ENCODE data around the gene TSPAN5. TPM values are rescaled to one million over a fixed set of nuclear protein-coding genes. Genes with fewer than 3 reads are reported as not detected.

TSPAN5 gene
- total and polyA plus RNA-seq, 9 of the 15 experiments (the other 6 are each of a cell fraction or from before 2014, with no cell fraction given) = 0.58 to 6.6 (median 0.73) TPM

DNA sequence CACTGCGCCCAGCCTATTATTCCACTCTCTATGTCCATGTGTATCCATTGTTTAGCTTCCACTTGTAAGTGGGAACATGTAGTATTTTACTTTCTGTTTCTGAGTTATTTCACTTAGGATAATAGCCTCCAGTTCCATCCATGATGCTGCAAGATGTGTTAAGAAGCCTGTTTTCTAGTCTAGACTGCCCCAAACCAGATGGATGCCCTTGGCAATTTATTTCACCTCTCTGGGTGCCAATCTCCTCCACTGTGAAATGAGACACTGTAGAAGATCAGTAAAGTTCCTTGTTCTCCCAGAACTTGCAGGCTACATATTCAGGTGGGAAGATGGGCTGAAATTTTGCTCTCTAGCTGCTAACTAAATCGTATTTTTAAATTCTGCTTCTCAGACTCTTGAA, 72.8 kb downstream of the TSPAN5 start (continued):
- TF ChIP-seq EZH2 (IDR thresholded peaks at IDR 0.05; ENCODE audit: borderline replicate concordance, low read depth, low read length) = no peak
- TF ChIP-seq POLR2B (IDR thresholded peaks at IDR 0.05; ENCODE audit: low read depth, partially characterized antibody) = no peak
- TF ChIP-seq JUND (IDR thresholded peaks at IDR 0.05; ENCODE audit: borderline replicate concordance, low read depth, low read length) = no peak
- TF ChIP-seq JUND (tag; IDR thresholded peaks at IDR 0.05; ENCODE audit: borderline replicate concordance, low read depth, low read length) = no peak
- TF ChIP-seq ZNF639 (CRISPR knock-in tag; conservative IDR thresholded peaks at IDR 0.05 in 1 of 2, IDR thresholded peaks at IDR 0.05 in 1 of 2) = no peak
- TF ChIP-seq, protein P1, sequence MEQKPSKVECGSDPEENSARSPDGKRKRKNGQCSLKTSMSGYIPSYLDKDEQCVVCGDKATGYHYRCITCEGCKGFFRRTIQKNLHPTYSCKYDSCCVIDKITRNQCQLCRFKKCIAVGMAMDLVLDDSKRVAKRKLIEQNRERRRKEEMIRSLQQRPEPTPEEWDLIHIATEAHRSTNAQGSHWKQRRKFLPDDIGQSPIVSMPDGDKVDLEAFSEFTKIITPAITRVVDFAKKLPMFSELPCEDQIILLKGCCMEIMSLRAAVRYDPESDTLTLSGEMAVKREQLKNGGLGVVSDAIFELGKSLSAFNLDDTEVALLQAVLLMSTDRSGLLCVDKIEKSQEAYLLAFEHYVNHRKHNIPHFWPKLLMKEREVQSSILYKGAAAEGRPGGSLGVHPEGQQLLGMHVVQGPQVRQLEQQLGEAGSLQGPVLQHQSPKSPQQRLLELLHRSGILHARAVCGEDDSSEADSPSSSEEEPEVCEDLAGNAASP (IDR thresholded peaks at IDR 0.05) = no peak
- TF ChIP-seq ZFP1 (CRISPR knock-in tag; IDR thresholded peaks at IDR 0.05) = no peak
- TF ChIP-seq RFX7 (CRISPR knock-in tag; IDR thresholded peaks at IDR 0.05) = no peak
- TF ChIP-seq BRD4 (IDR thresholded peaks at IDR 0.05) = no peak
- TF ChIP-seq, protein P2, sequence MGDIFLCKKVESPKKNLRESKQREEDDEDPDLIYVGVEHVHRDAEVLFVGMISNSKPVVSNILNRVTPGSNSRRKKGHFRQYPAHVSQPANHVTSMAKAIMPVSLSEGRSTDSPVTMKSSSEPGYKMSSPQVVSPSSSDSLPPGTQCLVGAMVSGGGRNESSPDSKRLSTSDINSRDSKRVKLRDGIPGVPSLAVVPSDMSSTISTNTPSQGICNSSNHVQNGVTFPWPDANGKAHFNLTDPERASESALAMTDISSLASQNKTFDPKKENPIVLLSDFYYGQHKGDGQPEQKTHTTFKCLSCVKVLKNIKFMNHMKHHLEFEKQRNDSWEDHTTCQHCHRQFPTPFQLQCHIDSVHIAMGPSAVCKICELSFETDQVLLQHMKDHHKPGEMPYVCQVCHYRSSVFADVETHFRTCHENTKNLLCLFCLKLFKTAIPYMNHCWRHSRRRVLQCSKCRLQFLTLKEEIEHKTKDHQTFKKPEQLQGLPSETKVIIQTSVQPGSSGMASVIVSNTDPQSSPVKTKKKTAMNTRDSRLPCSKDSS (IDR thresholded peaks at IDR 0.05; ENCODE audit: low read depth, partially characterized antibody) = no peak

Data from K562 (cell line).